ENCODE data around the gene SUSD3. TPM values are rescaled to one million over a fixed set of nuclear protein-coding genes. Genes with fewer than 3 reads are reported as not detected.

The SUSD3 gene
- polyA plus RNA-seq, 3 donors, result 10.5 to 24.6 (median 15.7) TPM

DNA sequence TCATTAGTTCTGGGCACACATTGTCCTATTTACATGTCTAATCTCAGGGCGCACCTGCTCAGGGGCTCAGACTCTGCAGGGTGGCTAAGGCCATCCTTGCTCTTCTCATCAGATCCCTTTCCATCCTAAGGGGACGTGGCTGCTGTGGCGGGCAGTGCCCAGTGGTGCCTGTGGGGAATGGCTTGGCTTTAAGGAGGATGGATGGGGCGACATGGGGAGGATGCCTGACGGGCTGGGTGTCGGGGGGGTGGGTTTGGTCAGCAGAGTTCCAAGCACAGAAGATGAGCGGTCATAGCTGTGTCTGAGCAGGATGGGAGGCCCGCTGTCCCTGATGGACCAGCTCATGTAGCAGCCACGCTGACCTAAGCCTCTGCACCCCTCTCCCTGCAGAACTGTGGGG lies 40.9 kb upstream of the SUSD3 start:
- Histone ChIP-seq H3K79me2 (ENCODE audit: insufficient read depth, low read length) (peaks cover 23% of the 10 kb centered on the region), H3K9ac (ENCODE audit: insufficient read depth, low read length, poor library complexity, severe bottlenecking) (no peak overlapping the region), H3K36me3 (replicated peaks in 1 of 2; ENCODE audit: control insufficient read depth in 1 of 2, insufficient read depth in 2 of 2, low read length in 2 of 2) (peaks cover 90 to 99% of the 10 kb centered on the region in 2 donors), H2AFZ (ENCODE audit: insufficient read depth, low read depth, low read length, poor library complexity, severe bottlenecking) (no peak overlapping the region), H3K27me3 (ENCODE audit: control insufficient read depth in 2 of 2, insufficient read depth in 2 of 2, low read length in 2 of 2) (no peaks in the 10 kb centered on the region), H3K9me3 (replicated peaks in 1 of 2; ENCODE audit: control insufficient read depth in 1 of 2, insufficient read depth in 1 of 2, low read length in 2 of 2) (no peaks in the 10 kb centered on the region), H3K4me3 (replicated peaks in 1 of 3; ENCODE audit: low read depth in 2 of 3, low read length in 3 of 3) (no peak overlapping the region), H4K20me1 (ENCODE audit: insufficient read depth, low read length) (peaks cover 95% of the 10 kb centered on the region), H3K4me1 (ENCODE audit: control insufficient read depth in 1 of 2, insufficient read depth in 2 of 2, low read length in 2 of 2) (no peaks in the 10 kb centered on the region), H3K27ac (ENCODE audit: low read depth in 1 of 2, low read length in 2 of 2) (peak overlapping the region in 1 of 2 donors; percentile 31), H3K4me2 (replicated peaks; ENCODE audit: extremely low read depth, low read length, poor library complexity, severe bottlenecking) (no peak overlapping the region)
- TF ChIP-seq, protein P1, sequence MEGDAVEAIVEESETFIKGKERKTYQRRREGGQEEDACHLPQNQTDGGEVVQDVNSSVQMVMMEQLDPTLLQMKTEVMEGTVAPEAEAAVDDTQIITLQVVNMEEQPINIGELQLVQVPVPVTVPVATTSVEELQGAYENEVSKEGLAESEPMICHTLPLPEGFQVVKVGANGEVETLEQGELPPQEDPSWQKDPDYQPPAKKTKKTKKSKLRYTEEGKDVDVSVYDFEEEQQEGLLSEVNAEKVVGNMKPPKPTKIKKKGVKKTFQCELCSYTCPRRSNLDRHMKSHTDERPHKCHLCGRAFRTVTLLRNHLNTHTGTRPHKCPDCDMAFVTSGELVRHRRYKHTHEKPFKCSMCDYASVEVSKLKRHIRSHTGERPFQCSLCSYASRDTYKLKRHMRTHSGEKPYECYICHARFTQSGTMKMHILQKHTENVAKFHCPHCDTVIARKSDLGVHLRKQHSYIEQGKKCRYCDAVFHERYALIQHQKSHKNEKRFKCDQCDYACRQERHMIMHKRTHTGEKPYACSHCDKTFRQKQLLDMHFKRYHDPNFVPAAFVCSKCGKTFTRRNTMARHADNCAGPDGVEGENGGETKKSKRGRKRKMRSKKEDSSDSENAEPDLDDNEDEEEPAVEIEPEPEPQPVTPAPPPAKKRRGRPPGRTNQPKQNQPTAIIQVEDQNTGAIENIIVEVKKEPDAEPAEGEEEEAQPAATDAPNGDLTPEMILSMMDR (IDR thresholded peaks at IDR 0.05), result no peak
- WGBS (ENCODE audit: insufficient coverage), result 98% methylated on average over 4 of the region's 9 CpGs
- Mint-ChIP-seq H3K4me1 (peaks cover 3% of the 10 kb centered on the region), H3K36me3 (peaks cover 80 to 98% of the 10 kb centered on the region in 2 donors), H3K4me3 (no peak overlapping the region), H3K9me3 (peaks cover 0 to 2% (median 0%) of the 10 kb centered on the region in 7 donors), H3K27ac (peak overlapping the region in 2 of 7 donors; percentile 10 to 30), H3K27me3 (ENCODE audit: low read depth in 3 of 3) (peaks cover 0 to 1% (median 0%) of the 10 kb centered on the region in 3 donors)
- intact Hi-C loops (cut with micrococcal nuclease), result no loop called here
- no peak for DNase-seq

DNA sequence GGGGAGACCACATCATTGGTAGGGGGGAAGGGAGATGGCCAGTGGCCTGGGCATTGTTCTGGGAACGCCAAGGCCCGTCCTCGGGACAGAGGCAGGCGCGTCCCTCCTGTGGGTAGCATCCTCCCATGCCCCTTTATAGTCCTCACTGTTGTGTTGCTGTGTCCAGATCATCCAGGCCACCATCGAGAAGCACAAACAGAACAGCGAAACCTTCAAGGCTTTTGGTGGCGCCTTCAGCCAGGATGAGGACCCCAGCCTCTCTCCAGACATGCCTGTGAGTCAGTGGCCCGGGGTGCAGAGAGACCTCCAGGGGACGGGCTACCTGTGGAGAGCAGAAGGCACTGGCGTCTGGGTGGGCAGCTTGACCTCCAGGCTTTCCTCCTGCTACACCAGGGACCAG lies 38.4 kb upstream of the SUSD3 start:
- Histone ChIP-seq H3K4me3 (replicated peaks in 1 of 3; ENCODE audit: low read depth in 2 of 3, low read length in 3 of 3) (no peak overlapping the region), H3K36me3 (replicated peaks in 1 of 2; ENCODE audit: control insufficient read depth in 1 of 2, insufficient read depth in 2 of 2, low read length in 2 of 2) (peaks cover 92 to 100% of the 10 kb centered on the region in 2 donors), H3K4me2 (replicated peaks; ENCODE audit: extremely low read depth, low read length, poor library complexity, severe bottlenecking) (no peak overlapping the region), H3K9me3 (replicated peaks in 1 of 2; ENCODE audit: control insufficient read depth in 1 of 2, insufficient read depth in 1 of 2, low read length in 2 of 2) (no peaks in the 10 kb centered on the region), H3K27ac (ENCODE audit: low read depth in 1 of 2, low read length in 2 of 2) (peak overlapping the region in 1 of 2 donors; percentile 53), H4K20me1 (ENCODE audit: insufficient read depth, low read length) (peaks cover 92% of the 10 kb centered on the region), H2AFZ (ENCODE audit: insufficient read depth, low read depth, low read length, poor library complexity, severe bottlenecking) (no peak overlapping the region), H3K9ac (ENCODE audit: insufficient read depth, low read length, poor library complexity, severe bottlenecking) (no peak overlapping the region), H3K79me2 (ENCODE audit: insufficient read depth, low read length) (peaks cover 18% of the 10 kb centered on the region), H3K27me3 (ENCODE audit: control insufficient read depth in 2 of 2, insufficient read depth in 2 of 2, low read length in 2 of 2) (no peaks in the 10 kb centered on the region), H3K4me1 (ENCODE audit: control insufficient read depth in 1 of 2, insufficient read depth in 2 of 2, low read length in 2 of 2) (peaks cover 13 to 19% of the 10 kb centered on the region in 2 donors)
- no peak overlapping the region for H3K4me3 Mint-ChIP-seq
- peaks cover 23% of the 10 kb centered on the region for H3K4me1 Mint-ChIP-seq
- peaks cover 0 to 1% (median 0%) of the 10 kb centered on the region in 3 donors for H3K27me3 Mint-ChIP-seq (ENCODE audit: low read depth in 3 of 3)
- TF ChIP-seq, protein P1 (IDR thresholded peaks at IDR 0.05), result no peak
- H3K9me3 Mint-ChIP-seq, result no peaks in the 10 kb centered on the region
- intact Hi-C loops (cut with micrococcal nuclease), result no loop called here
- peaks cover 79 to 97% of the 10 kb centered on the region in 2 donors for H3K36me3 Mint-ChIP-seq
- 98% methylated on average over 8 of the region's 11 CpGs for WGBS (ENCODE audit: insufficient coverage)
- peak overlapping the region in 4 of 7 donors; percentile 28 to 66 (median 42) for H3K27ac Mint-ChIP-seq
- no peak for DNase-seq
